GM18868 (cell line): Measurements from ENCODE around the gene PTPN3.

Source experiments
- ATAC-seq: cut with Tn5 transposase; IDR thresholded peaks from one replicate; pipeline ENCODE4 v1.9.1; 2021; ENCODE audit warnings: mild to moderate bottlenecking, moderate library complexity; ENCODE audit not compliant: unreplicated experiment

The PTPN3 gene

GRCh38 chr9:109478051-109478563, 20.0 kb downstream of the PTPN3 start:
- no peak for ATAC-seq

DNA sequence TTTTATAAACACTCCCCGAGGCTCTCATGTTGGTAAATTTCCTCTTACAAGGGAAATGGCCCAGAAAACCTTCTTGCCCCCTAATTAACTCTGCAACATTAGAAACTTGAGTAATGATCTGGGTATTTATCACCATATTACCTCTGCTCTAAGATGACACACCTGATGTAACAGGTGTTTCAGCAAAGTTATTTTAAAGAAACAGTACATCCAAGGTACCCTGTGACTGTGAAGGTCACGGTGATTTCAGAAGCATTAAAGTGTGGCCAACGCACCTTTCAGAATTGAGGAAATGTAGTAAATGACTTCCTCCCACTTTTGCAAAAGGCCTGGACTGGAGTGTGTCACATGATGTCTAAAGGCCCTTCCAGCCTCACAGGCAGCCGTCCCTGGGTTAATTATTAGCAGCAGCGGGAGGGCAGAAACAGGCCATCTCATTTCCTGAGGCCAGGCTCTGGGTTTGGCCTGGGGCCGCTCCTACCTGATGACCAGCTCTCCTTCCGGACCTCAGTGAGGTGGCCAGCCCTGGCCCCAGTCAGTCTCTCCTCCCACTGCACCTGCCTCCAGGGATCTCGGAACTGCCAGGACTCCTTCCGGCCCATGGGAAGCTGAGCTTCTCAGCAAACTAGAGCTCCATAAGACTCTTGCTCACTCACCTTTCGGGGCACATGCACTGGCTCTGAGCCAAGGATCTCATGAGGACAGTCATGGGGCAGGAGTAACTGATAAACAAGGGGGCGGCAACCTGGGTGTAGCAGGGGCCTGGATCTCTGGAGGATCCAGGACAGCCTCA, 20.7 kb downstream of the PTPN3 start:
- ATAC-seq = no peak

DNA sequence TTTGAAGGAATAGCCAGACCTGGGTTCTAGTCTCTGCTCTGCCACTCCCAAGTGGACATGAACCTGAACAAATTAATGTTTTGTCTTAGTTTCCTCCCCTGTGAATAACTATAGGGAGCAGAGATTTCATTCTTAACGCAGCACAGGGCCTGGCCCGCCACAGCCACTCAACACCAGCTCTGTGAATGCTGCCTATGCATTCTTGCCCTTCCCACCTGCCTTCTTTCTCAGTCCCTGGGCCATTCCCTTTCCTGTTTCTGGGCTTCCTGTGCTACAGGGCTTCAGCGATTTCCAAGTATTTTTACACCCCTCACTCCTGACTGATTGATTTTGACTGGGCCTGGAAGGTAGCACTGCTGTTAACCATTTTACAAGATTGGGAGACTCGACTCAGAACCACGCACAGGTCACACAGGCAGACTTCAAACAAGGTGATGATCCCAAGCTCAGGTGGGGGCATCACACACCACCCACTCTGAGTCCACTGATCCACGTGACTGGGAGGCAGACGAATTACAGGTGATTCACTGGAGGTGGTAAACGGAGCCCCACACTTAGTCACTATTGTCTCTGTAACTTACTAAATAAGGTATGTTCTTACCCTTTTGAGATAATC, 21.4 kb downstream of the PTPN3 start:
- ATAC-seq = no peak

DNA sequence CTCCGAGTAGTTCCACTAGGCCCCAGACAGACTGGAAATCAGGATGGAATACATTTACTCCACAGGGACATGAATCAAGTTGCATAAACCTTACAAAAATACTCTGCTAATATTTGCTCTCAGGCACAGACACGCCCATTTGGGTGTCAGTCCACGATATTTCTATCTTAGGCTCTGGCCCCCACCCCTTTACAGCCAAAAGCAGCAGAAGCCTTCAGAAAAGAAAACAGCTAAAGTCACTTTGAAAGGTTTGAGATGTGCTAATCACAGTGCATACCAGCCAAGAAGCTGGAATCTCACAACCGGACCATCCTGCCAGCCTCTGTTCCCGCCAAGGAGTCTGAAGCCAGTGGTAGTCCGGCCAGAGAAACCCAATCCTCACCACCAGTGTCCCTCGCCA, 22.6 kb downstream of the PTPN3 start:
- ATAC-seq = no peak

DNA sequence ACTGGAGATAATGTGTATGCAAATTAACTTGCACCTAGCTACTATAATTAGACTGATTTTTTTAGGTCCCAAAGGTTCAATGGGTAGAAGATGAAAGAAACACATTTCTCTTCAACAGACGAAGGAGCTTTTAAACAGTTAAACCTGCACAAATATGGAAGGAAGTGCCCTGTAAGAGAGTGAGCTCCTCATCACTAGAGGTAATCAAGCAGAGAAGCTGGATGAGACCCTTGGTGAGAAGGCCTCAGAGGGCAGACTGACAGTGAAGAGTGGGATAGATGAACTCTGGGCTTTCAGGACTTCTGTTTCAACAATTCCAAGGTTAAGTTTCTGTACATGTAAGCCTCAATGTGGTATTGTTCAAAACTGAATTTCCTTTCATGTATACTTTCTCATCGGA, 23.2 kb downstream of the PTPN3 start:
- no peak for ATAC-seq

DNA sequence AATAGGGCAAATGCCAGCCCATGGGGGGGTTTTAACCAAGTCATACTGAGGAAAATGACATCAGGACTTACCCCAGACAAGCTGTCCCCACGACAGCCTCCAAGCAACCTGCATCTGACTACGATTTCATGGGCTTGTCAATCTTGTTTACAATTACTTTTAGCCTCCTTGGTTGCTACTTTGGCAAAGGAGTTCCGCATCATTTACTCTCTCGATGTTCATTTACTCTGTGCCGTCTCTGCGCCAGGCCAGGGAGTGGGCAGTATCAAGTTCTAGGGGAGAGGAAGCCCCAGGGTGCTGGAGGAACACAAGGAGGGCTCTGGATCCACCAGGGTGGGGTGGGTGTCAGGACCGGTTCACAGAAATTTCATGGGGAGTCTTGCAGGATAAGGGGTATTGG, 23.9 kb downstream of the PTPN3 start:
- ATAC-seq = no peak

- ATAC-seq = no peak
Observed at GRCh38 chr9:109473329-109473728, 24.8 kb downstream of the PTPN3 start.

GRCh38 chr9:109471475-109472393, 26.4 kb downstream of the PTPN3 start:
- ATAC-seq = no peak

DNA sequence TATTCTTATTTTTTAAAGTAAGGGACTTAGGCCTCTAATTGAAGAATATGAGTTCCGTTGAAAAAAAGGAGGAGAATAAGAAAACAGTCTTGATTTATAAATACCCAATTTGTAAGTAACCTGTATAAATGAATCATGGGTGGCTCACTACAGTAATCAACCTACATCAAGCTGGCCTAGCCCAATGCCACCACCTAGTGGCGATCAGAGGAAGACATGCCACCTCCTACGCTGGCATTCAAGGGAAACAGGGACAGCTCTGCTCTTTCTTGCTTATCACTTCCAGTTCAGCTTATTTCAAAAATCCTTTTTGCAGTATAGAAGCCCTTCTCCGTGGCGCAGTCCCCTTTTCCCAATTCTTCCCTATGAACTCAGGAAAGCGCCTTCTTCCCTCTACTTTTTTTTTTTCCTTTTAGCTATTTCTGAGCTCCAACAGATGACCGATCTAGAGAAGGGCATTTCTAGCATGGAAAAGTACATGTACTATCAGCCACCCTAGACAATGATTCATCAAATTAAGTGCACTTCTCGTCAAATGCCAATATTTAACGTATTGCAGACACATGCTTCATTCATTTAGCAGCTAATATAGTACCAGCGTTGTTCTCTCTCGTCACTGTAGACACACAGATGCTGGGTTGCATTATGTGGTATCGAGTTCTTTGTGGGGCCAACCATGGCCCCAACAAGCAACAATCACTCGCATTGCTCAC, 28.3 kb downstream of the PTPN3 start:
- peak; percentile 97 for ATAC-seq

DNA sequence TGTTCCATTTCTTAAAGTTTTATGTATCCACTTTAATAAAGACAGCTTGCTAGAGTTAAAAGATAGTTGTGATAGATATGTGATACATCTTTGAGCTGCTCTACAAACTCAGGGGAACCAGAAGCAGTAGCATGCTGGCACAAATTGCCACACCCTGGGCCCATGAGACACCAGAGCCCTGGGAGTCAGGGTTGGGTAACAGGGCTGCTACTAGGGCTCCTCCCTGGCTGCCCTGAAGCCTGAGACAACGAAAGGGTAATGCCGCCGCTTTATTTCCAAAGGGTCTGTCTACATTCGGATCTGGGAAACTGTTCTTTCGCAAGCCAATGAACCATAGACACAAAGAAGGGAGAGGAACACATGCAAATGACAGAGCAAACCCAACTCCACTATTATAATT, 29.2 kb downstream of the PTPN3 start:
- no peak for ATAC-seq

DNA sequence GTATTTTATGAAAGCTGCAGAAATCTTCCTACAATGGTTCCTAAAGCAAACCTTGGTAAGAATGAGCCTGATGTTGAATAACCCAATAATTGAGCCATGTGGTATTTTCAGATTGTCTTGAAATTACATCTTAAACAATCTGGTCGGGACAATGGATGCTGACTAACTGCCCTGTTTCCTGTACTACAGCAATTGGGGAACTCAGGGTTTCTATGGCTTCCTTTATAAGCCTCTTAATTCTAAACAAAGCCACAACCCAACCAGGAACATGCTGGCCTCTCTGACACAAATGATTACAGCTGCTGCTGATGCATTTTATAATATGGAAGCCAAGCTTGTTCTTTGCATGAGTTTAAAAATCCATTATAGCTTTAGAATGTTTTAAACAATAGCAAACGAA, 30.2 kb downstream of the PTPN3 start:
- ATAC-seq = no peak

GRCh38 chr9:109466623-109467590, 31.2 kb downstream of the PTPN3 start:
- no peak for ATAC-seq

DNA sequence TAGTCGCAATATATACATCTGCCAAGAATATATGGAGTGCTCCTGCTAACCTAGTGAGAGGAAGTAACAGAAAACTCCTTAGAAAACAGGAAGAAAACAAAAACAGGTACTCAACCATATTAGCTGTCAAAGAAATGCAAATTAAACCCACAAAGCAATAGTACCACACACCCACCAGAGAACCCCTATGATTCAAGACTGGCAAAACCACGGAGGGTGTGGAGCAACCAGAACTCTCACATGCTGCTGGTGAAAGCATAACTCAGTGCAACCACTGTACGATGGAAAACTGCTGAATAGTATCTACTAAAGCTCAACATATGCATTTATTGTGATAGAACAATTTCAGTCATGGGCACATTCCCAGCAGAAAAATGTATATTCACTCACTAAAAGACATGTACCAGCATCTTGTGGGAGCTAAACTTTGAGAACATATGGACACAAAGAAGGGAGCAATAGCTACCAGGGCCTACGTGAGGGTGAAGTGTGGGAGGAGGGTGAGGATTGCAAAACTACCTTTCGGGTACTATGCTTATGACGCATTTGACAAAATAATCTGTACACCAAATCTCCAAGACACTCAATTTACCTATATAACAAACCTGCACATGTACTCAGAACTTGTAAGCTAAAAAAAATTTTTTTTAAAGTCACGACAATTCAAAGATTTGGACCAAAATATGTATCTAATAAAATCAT, 34.0 kb downstream of the PTPN3 start:
- ATAC-seq = peak; percentile 73

GRCh38 chr9:109460576-109460975, 37.5 kb downstream of the PTPN3 start:
- ATAC-seq = no peak

- no peak for ATAC-seq
Observed at GRCh38 chr9:109459423-109459822, 38.7 kb downstream of the PTPN3 start.

GRCh38 chr9:109458453-109459211, 39.5 kb downstream of the PTPN3 start:
- ATAC-seq = no peak

GRCh38 chr9:109456811-109457210, 41.3 kb downstream of the PTPN3 start:
- no peak for ATAC-seq

- ATAC-seq = peak; percentile 45
Observed at GRCh38 chr9:109455861-109456260, 42.2 kb downstream of the PTPN3 start.
